ENCODE data around the gene RABGAP1L. TPM values are rescaled to one million over a fixed set of nuclear protein-coding genes. Genes with fewer than 3 reads are reported as not detected.

The RABGAP1L gene
- total RNA-seq, 6 experiments from 2014 or later, result 11.7 to 23.1 (median 18.5) TPM

GRCh38 chr1:174448974-174449373, 289.7 kb downstream of the RABGAP1L start:
- DNase-seq (no peak), ATAC-seq (no peak)
- no peaks in the 10 kb centered on the region for H3K9me3 ChIP-seq
- no peak overlapping the region for H3K4me3 ChIP-seq
- 62% methylated on average over 5 of the region's 5 CpGs for WGBS (ENCODE audit: insufficient coverage, low coverage, low lambda C conversion rate, missing lambda C conversion rate)
- no peaks in the 10 kb centered on the region for H3K36me3 ChIP-seq
- intact Hi-C loops (cut with DNase I), result no loop called here
- H3K4me1 ChIP-seq, result no peaks in the 10 kb centered on the region
- no peaks in the 10 kb centered on the region for H3K27me3 ChIP-seq
- TF ChIP-seq CTCF (IDR thresholded peaks at IDR 0.05) (no peak), POLR2A (IDR thresholded peaks at IDR 0.05) (no peak)
- no peak overlapping the region for H3K27ac ChIP-seq

GRCh38 chr1:174451408-174451807, 292.1 kb downstream of the RABGAP1L start:
- intact Hi-C loops (cut with DNase I), result no loop called here
- 87% methylated on average over 6 of the region's 6 CpGs for WGBS (ENCODE audit: insufficient coverage, low coverage, low lambda C conversion rate, missing lambda C conversion rate)

GRCh38 chr1:174465855-174466254, 306.5 kb downstream of the RABGAP1L start:
- H3K27me3 ChIP-seq, result no peaks in the 10 kb centered on the region
- no peaks in the 10 kb centered on the region for H3K4me1 ChIP-seq
- no peak for DNase-seq
- intact Hi-C loops (cut with DNase I), result no loop called here
- WGBS (ENCODE audit: insufficient coverage, low coverage, low lambda C conversion rate, missing lambda C conversion rate), result 92% methylated on average over 2 of the region's 2 CpGs
- no peaks in the 10 kb centered on the region for H3K36me3 ChIP-seq
- H3K9me3 ChIP-seq, result no peaks in the 10 kb centered on the region
- no peak overlapping the region for H3K27ac ChIP-seq
- H3K4me3 ChIP-seq, result no peak overlapping the region
- ATAC-seq, result no peak
- TF ChIP-seq POLR2A (IDR thresholded peaks at IDR 0.05), result no peak
- TF ChIP-seq CTCF (IDR thresholded peaks at IDR 0.05), result no peak

More at GRCh38 chr1:174451408-174451807, 292.1 kb downstream of the RABGAP1L start:
- H3K27ac ChIP-seq, result no peak overlapping the region
- no peaks in the 10 kb centered on the region for H3K36me3 ChIP-seq
- no peak overlapping the region for H3K4me3 ChIP-seq
- no peaks in the 10 kb centered on the region for H3K27me3 ChIP-seq
- TF ChIP-seq CTCF (IDR thresholded peaks at IDR 0.05), result no peak
- TF ChIP-seq POLR2A (IDR thresholded peaks at IDR 0.05), result no peak
- DNase-seq (no peak), ATAC-seq (no peak)
- no peaks in the 10 kb centered on the region for H3K4me1 ChIP-seq
- H3K9me3 ChIP-seq, result no peaks in the 10 kb centered on the region

- 97% methylated on average over 8 of the region's 8 CpGs for WGBS (ENCODE audit: insufficient coverage, low coverage, low lambda C conversion rate, missing lambda C conversion rate)
Measured at GRCh38 chr1:174466607-174467006, 307.3 kb downstream of the RABGAP1L start.

More at GRCh38 chr1:174466607-174467006, 307.3 kb downstream of the RABGAP1L start:
- ATAC-seq (no peak), DNase-seq (no peak)
- no peaks in the 10 kb centered on the region for H3K27me3 ChIP-seq
- intact Hi-C loops (cut with DNase I), result no loop called here
- no peak overlapping the region for H3K27ac ChIP-seq
- no peaks in the 10 kb centered on the region for H3K36me3 ChIP-seq
- no peak overlapping the region for H3K4me3 ChIP-seq
- no peaks in the 10 kb centered on the region for H3K4me1 ChIP-seq
- TF ChIP-seq CTCF (IDR thresholded peaks at IDR 0.05) (no peak), POLR2A (IDR thresholded peaks at IDR 0.05) (no peak)
- H3K9me3 ChIP-seq, result no peaks in the 10 kb centered on the region

Measured in right lobe of liver (tissue), 6 donors.